Lung (tissue), 12 donors: ENCODE results near the gene CCDC89. TPM values are rescaled to one million over a fixed set of nuclear protein-coding genes. Genes with fewer than 3 reads are reported as not detected.
A peak's percentile ranks its signal among the peaks of the same experiment; 100 is the strongest.

Experiments
- ATAC-seq: fragments of 200-7000 bp; cut with Tn5 transposase; one replicate; pipeline ENCODE4 v1.9.1; 2020; ENCODE audit warnings: moderate number of reproducible peaks; ENCODE audit not compliant: insufficient read depth, low FRiP score
- DNase-seq, 3 donors: peaks; one replicate each; pipeline ENCODE4 v3.0.0-alpha.2; 2013 to 2017
- H3K27ac ChIP-seq, 2 donors: one replicate each; pipeline ENCODE4 v1.5.1; 2013; ENCODE audit warnings: mild to moderate bottlenecking in 2 of 2, moderate library complexity in 2 of 2, control low read depth in 1 of 2, inconsistent platforms in 1 of 2, low read depth in 1 of 2, low read length in 1 of 2
- H3K27me3 ChIP-seq, 3 donors: one replicate each; pipeline ENCODE4 v1.5.1; 2013; ENCODE audit warnings: low read length in 2 of 3; ENCODE audit not compliant: control insufficient read depth in 3 of 3, insufficient read depth in 3 of 3
- H3K36me3 ChIP-seq, 4 donors: one replicate each; pipeline ENCODE4 v1.5.1; 2013; ENCODE audit warnings: low read length in 4 of 4, mild to moderate bottlenecking in 1 of 4, moderate library complexity in 1 of 4; ENCODE audit not compliant: control insufficient read depth in 4 of 4, insufficient read depth in 4 of 4
- H3K4me1 ChIP-seq, 5 donors: one replicate each; pipeline ENCODE4 v1.5.1; 2013; ENCODE audit warnings: low read length in 5 of 5, mild to moderate bottlenecking in 2 of 5, moderate library complexity in 1 of 5; ENCODE audit not compliant: control insufficient read depth in 5 of 5, insufficient read depth in 5 of 5
- H3K4me3 ChIP-seq: one replicate; pipeline ENCODE4 v1.5.1; 2013; ENCODE audit warnings: mild to moderate bottlenecking, control low read depth, moderate library complexity
- H3K9ac ChIP-seq, 2 donors: one replicate each; pipeline ENCODE4 v1.5.1; 2013; ENCODE audit warnings: low read length in 2 of 2, control low read depth in 1 of 2; ENCODE audit not compliant: insufficient read depth in 1 of 2
- H3K9me3 ChIP-seq, 4 donors: one replicate each; pipeline ENCODE4 v1.5.1; 2013; ENCODE audit warnings: low read length in 3 of 4, mild to moderate bottlenecking in 1 of 4, moderate library complexity in 1 of 4; ENCODE audit not compliant: control insufficient read depth in 4 of 4, insufficient read depth in 3 of 4
- WGBS, 2 donors: extraction: QIAGEN DNeasy Blood & Tissue Kit; methylation state at CpG; one replicate each; pipeline ENCODE4 v1.1.7; 2013; 5-methylcytosine and 5-hydroxymethylcytosine counted together
- polyA plus RNA-seq, 2 donors: library from polyadenylated mRNA; stranded (reverse); fragments of 200-250 nt; gene quantifications; one replicate each; pipeline ENCODE4 v1.2.1, GENCODE V29; 2013
- total RNA-seq, 2 donors: library from RNA; depleted of rRNA in 1 of 2; stranded (reverse); fragments of >200 nt in 1 of 2; gene quantifications; one replicate each; pipeline ENCODE4 v1.2.1, GENCODE V29; 2014 to 2021
- TF ChIP-seq, protein P1 (sequence below): IDR thresholded peaks from 2 replicates; pipeline ENCODE4 v1.5.1; 2012; ENCODE audit warnings: mild to moderate bottlenecking; ENCODE audit errors: control extremely low read depth, extremely low read depth
- donor health status: control.
- donor health status: control.
- donor health status: Bipolar disorder and iron deficiency.
- donor health status: healthy.
- donor health status: DM: yes; HTN: yes; CAD: no.

CCDC89 gene
- total and polyA plus RNA-seq, 4 donors, result 0.65 to 6.5 (median 3.1) TPM

DNA sequence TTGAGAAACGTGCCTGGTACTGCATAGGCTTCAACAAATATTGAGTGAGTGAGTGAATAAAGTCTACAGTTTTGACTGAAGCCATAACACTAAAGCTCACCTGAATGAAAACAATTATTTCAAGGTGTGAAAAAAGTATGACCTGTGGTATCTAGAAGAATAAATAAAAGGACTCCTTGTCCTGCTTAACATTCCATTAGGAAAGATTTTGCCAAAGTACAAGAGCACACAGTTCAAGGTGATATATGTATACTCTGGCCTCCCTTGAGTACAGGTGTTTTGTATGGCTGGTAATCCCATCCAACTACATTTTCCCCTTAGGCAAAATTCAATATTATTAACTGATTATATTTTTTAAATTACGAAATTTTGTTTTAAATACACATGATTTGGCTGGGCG, 19.3 kb downstream of the CCDC89 start:
- Histone ChIP-seq H3K4me3 (no peak overlapping the region), H3K27ac (no peak overlapping the region), H3K27me3 (no peaks in the 10 kb centered on the region), H3K9me3 (no peaks in the 10 kb centered on the region), H3K9ac (no peak overlapping the region), H3K36me3 (peaks cover 0 to 13% (median 7%) of the 10 kb centered on the region in 4 donors), H3K4me1 (peaks cover 0 to 9% (median 0%) of the 10 kb centered on the region in 5 donors)
- DNase-seq (no peak), ATAC-seq (no peak)
- 73 to 88% methylated on average over 3 of the region's 3 CpGs for WGBS, 2 donors
- TF ChIP-seq, protein P1, sequence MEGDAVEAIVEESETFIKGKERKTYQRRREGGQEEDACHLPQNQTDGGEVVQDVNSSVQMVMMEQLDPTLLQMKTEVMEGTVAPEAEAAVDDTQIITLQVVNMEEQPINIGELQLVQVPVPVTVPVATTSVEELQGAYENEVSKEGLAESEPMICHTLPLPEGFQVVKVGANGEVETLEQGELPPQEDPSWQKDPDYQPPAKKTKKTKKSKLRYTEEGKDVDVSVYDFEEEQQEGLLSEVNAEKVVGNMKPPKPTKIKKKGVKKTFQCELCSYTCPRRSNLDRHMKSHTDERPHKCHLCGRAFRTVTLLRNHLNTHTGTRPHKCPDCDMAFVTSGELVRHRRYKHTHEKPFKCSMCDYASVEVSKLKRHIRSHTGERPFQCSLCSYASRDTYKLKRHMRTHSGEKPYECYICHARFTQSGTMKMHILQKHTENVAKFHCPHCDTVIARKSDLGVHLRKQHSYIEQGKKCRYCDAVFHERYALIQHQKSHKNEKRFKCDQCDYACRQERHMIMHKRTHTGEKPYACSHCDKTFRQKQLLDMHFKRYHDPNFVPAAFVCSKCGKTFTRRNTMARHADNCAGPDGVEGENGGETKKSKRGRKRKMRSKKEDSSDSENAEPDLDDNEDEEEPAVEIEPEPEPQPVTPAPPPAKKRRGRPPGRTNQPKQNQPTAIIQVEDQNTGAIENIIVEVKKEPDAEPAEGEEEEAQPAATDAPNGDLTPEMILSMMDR, result no peak

DNA sequence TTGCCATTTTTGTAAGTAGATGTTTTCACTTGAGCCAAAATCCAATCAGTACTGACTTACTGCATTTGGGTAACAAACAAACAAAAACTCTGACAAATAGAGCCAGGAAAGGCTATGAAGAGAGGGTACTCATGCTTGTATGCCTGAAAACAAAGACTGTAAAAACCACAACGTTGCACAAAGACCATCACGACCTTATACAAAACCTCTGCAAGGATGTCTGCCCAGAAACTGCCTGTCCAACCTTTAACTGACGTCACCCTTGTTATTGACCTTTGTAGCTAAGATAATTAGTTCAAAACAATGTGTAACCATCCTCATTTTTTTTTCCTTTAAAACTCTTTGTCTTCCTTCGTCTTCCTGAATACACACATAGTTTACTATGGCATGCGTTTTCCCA, 20.3 kb downstream of the CCDC89 start:
- TF ChIP-seq, protein P1, result no peak
- H3K9ac ChIP-seq, result no peak overlapping the region
- WGBS, 2 donors, result 69 to 76% methylated on average over 5 of the region's 5 CpGs
- ATAC-seq, result no peak
- peaks cover 0 to 18% (median 3%) of the 10 kb centered on the region in 5 donors for H3K4me1 ChIP-seq
- H3K36me3 ChIP-seq, result peaks cover 0 to 15% (median 7%) of the 10 kb centered on the region in 4 donors
- no peak overlapping the region for H3K4me3 ChIP-seq
- H3K27ac ChIP-seq, result no peak overlapping the region
- H3K27me3 ChIP-seq, result no peaks in the 10 kb centered on the region
- H3K9me3 ChIP-seq, result no peaks in the 10 kb centered on the region
- peak in 1 of 3 donors; percentile 33 for DNase-seq

DNA sequence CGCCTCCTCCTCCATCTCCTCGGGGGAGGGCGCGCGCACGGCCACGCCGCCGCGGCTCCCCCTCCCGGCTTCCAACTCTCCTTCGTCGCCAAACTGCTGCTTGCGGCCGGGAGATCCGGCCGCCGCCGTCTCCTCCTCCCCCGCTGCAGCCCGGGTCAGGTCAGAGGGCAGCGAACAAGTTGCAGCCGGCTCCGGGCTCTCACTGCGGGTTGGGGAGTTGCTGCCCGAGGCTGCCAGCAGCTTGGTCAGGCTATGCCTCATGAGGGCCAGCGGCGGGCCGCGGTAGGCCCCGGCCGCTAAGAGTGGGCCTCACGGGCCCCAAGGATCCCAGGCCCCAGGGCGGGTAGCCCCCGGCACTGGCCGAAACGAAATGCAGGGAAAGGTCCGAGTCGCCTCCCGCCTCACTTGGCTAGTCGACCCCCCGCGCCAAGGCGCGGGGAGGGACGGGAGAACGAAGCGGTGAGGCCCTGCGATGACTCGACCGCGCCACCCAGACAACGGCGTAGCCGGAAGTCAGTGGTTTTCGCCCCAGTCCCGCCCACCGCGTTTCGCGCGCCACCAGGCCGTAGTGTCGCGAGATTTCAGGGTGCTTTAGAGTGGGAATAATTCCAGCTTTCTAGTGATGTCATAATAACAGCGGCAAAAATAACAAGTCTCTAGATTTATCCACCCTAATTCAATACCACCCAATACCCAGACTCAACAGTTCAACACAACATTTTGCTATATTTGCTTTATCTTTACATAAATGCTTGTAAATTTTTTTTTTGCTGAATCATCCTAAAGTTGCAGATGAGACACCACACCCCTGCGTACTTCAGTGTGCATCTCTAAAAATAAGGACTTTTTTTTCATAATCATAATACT, 21.1 kb downstream of the CCDC89 start, which contains the start of gene CREBZF:
TSS of gene CREBZF (minus strand) at position 515 of the 867 bp plus-strand sequence. CDS start at position 261, 254 bp downstream.
- Histone ChIP-seq H3K27me3 (no peaks in the 10 kb centered on the region), H3K4me3 (peak within 1 kb of the TSS; percentile 92), H3K9ac (peak within 1 kb of the TSS; percentile 98 to 99), H3K36me3 (peaks cover 0 to 17% (median 7%) of the 10 kb centered on the region in 4 donors), H3K4me1 (peaks cover 0 to 26% (median 3%) of the 10 kb centered on the region in 5 donors), H3K9me3 (no peaks in the 10 kb centered on the region), H3K27ac (peak within 1 kb of the TSS; percentile 99 to 100)
- TF ChIP-seq, protein P1, result no peak
- DNase-seq, result peak; percentile 96 to 98 (median 97)
- 0% methylated on average over 64 to 67 of the region's 67 CpGs for WGBS, 2 donors
- peak; percentile 97 for ATAC-seq
